K562 (cell line): ENCODE measurements around the gene LILRB3. TPM values are rescaled to one million over a fixed set of nuclear protein-coding genes. Genes with fewer than 3 reads are reported as not detected.

ENCODE experiments used
- DDX20 ChIP-seq: fragments of 450-650 bp; IDR thresholded peaks from 2 replicates; pipeline ENCODE4 v1.6.1; 2016; ENCODE audit warnings: missing genetic modification characterization, low read depth, mild to moderate bottlenecking, missing compliant biosample characterization, moderate library complexity
- ESRRB ChIP-seq: fragments of 250-450 bp; sonication (Bioruptor Pico); IDR thresholded peaks from 2 replicates; pipeline ENCODE4 v1.5.0; 2020; ENCODE audit warnings: mild to moderate bottlenecking, moderate library complexity, borderline replicate concordance
- FOXM1 ChIP-seq, 2 experiments: fragments of 450-650 bp in 1 of 2; sonication (generic) in 1 of 2; formaldehyde crosslinking in 1 of 2; IDR thresholded peaks; 2 replicates each; pipeline versions ENCODE4 v1.6.1 to v1.9.0; 2017 to 2022; ENCODE audit warnings: low read depth in 2 of 2, mild to moderate bottlenecking in 2 of 2, missing genetic modification reagents in 1 of 2, moderate library complexity in 1 of 2
- MTF1 ChIP-seq: fragments of 250-450 bp; sonication (Bioruptor Pico); IDR thresholded peaks from 2 replicates; pipeline ENCODE4 v1.9.0; 2021; ENCODE audit warnings: moderate library complexity, mild to moderate bottlenecking, inconsistent platforms, borderline replicate concordance
- POLR3A ChIP-seq: IDR thresholded peaks from 2 replicates; pipeline ENCODE4 v1.6.1; 2011; ENCODE audit warnings: borderline replicate concordance, mild to moderate bottlenecking, moderate library complexity; ENCODE audit not compliant: insufficient read length, insufficient read depth; ENCODE audit errors: extremely low read depth
- RBM15 ChIP-seq: fragments of 200-400 bp; formaldehyde crosslinking; IDR thresholded peaks from 2 replicates; pipeline ENCODE4 v1.6.1; 2018; ENCODE audit warnings: mild to moderate bottlenecking, low read length, moderate library complexity; ENCODE audit not compliant: insufficient read depth
- SRSF9 ChIP-seq: fragments of 200-400 bp; formaldehyde crosslinking; IDR thresholded peaks from 2 replicates; pipeline ENCODE4 v1.6.1; 2017; ENCODE audit warnings: low read depth, low read length, borderline replicate concordance
- ZNF232 ChIP-seq: sonication (generic); formaldehyde crosslinking; IDR thresholded peaks from 2 replicates; pipeline ENCODE4 v1.8.0; 2022; ENCODE audit warnings: mild to moderate bottlenecking, missing genetic modification reagents
- ZNF263 ChIP-seq: sonication (generic); formaldehyde crosslinking; IDR thresholded peaks from 2 replicates; pipeline ENCODE4 v1.8.0; 2022; ENCODE audit warnings: mild to moderate bottlenecking, missing genetic modification reagents, borderline replicate concordance
- ZNF324 ChIP-seq: fragments of 250-450 bp; sonication (Bioruptor Pico); IDR thresholded peaks from 2 replicates; pipeline ENCODE4 v1.4.0; 2020; ENCODE audit warnings: mild to moderate bottlenecking
- ZNF384 ChIP-seq: IDR thresholded peaks from 2 replicates; pipeline ENCODE4 v1.6.1; 2012; ENCODE audit warnings: low read depth, low read length, improper control_type of control experiment
- polyA plus RNA-seq, 8 experiments: library from polyadenylated mRNA; depleted of rRNA in 4 of 8; stranded (reverse) in 5 of 8; unstranded in 3 of 8; fragments of >200 nt; fragmentation: Nextera tagmentation in 2 of 8; fragmentation: Illumina TruSeq in 1 of 8; extraction: Ambion mirVana in 2 of 8; extraction: Trizol in 1 of 8; gene quantifications; 2 replicates each; pipeline versions ENCODE4 v1.2.1 to v1.2.3, GENCODE V29; 2011 to 2014; ENCODE audit warnings: inconsistent platforms in 1 of 8, missing spikeins in 1 of 8
- total RNA-seq, 7 experiments: library from RNA; depleted of rRNA in 6 of 7; stranded (reverse); fragments of >200 nt in 6 of 7; fragmentation: Illumina TruSeq in 2 of 7; extraction: Trizol in 2 of 7; gene quantifications; 2 replicates each; pipeline versions ENCODE4 v1.2.1 to v1.2.3, GENCODE V29; 2011 to 2021; ENCODE audit warnings: low replicate concordance in 1 of 7
- TF ChIP-seq, protein P1 (sequence below): fragments of 450-650 bp; formaldehyde crosslinking; IDR thresholded peaks from 2 replicates; pipeline ENCODE4 v1.4.0; 2020; ENCODE audit warnings: mild to moderate bottlenecking, moderate library complexity
- TF ChIP-seq, protein P2 (sequence below), 2 experiments: fragments of 450-650 bp in 1 of 2; sonication (generic) in 1 of 2; formaldehyde crosslinking in 1 of 2; IDR thresholded peaks in 1 of 2; conservative IDR thresholded peaks in 1 of 2; 2 replicates each; pipeline versions ENCODE4 v1.6.1 to v1.8.1; 2016 to 2023; ENCODE audit warnings: mild to moderate bottlenecking in 2 of 2, moderate library complexity in 2 of 2, inconsistent platforms in 1 of 2, missing genetic modification reagents in 1 of 2
- TF ChIP-seq, protein P3 (sequence below): IDR thresholded peaks from 2 replicates; pipeline ENCODE4 v1.6.1; 2012; ENCODE audit warnings: low read depth, low read length, improper control_type of control experiment, borderline replicate concordance
- TF ChIP-seq, protein P4 (sequence below): fragments of 450-650 bp; IDR thresholded peaks from 2 replicates; pipeline ENCODE4 v1.6.1; 2018; ENCODE audit not compliant: partially characterized antibody
- TF ChIP-seq, protein P5 (sequence below): sonication (generic); formaldehyde crosslinking; IDR thresholded peaks from 2 replicates; pipeline ENCODE4 v1.8.1; 2022; ENCODE audit warnings: missing genetic modification reagents

The LILRB3 gene
- total and polyA plus RNA-seq, 9 of the 15 experiments (the other 6 are each of a cell fraction or from before 2014, with no cell fraction given), result 0.01 to 0.09 TPM; not detected in 7

DNA sequence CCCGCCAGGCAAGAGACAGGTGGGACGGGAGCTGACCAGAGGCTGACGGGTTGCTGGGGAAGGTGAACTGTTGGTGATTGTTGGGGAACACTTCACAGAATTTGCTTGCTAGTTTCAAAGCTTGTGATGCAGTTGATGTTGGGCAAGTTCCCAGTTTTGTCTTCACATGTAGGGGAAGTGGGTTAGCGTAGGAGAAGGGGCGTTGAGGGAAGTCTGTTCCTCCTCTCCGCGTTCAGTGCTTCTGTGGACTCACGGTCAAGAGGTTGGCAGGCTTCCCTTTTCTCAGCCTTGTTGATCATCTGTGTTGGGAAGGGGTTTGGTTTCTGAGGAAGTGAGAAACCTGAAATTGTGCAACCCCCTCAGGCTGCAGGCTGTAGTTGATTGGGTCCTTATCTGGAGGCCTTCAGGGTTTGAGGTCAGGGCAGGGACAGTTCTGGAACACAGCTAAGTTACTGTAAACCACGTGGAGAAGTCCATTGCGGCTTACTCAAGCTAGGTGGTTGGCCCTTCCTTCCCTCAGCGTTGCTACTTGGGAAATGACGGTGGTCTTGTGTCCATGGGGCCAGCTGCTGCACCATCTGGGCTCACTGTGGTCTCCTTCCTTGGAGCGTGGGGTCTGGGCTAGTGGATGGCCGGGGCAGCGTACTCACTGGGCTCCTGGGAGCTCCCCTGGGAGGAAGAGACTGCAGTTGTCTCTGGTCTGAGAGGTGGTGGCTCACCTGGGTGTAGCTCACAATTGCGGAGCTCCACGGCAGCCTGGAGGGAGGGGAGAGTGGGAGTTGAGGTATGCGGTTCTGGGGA is 14.6 kb downstream of the LILRB3 start (continued):
- no peak for TF ChIP-seq RBM15
- TF ChIP-seq ZNF263 (CRISPR knock-in tag), result no peak; the same call in 1 of the 2 replicates
- TF ChIP-seq, protein P1, sequence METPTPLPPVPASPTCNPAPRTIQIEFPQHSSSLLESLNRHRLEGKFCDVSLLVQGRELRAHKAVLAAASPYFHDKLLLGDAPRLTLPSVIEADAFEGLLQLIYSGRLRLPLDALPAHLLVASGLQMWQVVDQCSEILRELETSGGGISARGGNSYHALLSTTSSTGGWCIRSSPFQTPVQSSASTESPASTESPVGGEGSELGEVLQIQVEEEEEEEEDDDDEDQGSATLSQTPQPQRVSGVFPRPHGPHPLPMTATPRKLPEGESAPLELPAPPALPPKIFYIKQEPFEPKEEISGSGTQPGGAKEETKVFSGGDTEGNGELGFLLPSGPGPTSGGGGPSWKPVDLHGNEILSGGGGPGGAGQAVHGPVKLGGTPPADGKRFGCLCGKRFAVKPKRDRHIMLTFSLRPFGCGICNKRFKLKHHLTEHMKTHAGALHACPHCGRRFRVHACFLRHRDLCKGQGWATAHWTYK (CRISPR knock-in tag), result peak; percentile 69; the same call in 1 of the 2 replicates
- no peak for TF ChIP-seq SRSF9
- TF ChIP-seq ZNF324 (CRISPR knock-in tag), result no peak; the same call in 1 of the 2 replicates
- TF ChIP-seq, protein P2, sequence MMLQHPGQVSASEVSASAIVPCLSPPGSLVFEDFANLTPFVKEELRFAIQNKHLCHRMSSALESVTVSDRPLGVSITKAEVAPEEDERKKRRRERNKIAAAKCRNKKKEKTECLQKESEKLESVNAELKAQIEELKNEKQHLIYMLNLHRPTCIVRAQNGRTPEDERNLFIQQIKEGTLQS (IDR thresholded peaks at IDR 0.05), result peak; percentile 81
- TF ChIP-seq, protein P2 (CRISPR knock-in tag; conservative IDR thresholded peaks at IDR 0.05), result peak; percentile 74
- no peak for TF ChIP-seq MTF1 (CRISPR knock-in tag)
- no peak for TF ChIP-seq DDX20
- no peak for TF ChIP-seq ZNF232 (CRISPR knock-in tag)
- TF ChIP-seq ZNF384, result no peak
- no peak for TF ChIP-seq POLR3A
- TF ChIP-seq, protein P3, sequence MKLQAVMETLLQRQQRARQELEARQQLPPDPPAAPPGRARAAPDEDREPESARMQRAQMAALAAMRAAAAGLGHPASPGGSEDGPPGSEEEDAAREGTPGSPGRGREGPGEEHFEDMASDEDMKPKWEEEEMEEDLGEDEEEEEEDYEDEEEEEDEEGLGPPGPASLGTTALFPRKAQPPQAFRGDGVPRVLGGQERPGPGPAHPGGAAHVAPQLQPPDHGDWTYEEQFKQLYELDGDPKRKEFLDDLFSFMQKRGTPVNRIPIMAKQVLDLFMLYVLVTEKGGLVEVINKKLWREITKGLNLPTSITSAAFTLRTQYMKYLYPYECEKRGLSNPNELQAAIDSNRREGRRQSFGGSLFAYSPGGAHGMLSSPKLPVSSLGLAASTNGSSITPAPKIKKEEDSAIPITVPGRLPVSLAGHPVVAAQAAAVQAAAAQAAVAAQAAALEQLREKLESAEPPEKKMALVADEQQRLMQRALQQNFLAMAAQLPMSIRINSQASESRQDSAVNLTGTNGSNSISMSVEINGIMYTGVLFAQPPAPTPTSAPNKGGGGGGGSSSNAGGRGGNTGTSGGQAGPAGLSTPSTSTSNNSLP, result no peak
- peak; percentile 66; the same call in 1 of the 2 replicates for TF ChIP-seq FOXM1 (IDR thresholded peaks at IDR 0.05; ENCODE audit: low read depth)
- no peak for TF ChIP-seq FOXM1 (CRISPR knock-in tag; IDR thresholded peaks at IDR 0.05; ENCODE audit: low read depth)
- TF ChIP-seq, protein P4, sequence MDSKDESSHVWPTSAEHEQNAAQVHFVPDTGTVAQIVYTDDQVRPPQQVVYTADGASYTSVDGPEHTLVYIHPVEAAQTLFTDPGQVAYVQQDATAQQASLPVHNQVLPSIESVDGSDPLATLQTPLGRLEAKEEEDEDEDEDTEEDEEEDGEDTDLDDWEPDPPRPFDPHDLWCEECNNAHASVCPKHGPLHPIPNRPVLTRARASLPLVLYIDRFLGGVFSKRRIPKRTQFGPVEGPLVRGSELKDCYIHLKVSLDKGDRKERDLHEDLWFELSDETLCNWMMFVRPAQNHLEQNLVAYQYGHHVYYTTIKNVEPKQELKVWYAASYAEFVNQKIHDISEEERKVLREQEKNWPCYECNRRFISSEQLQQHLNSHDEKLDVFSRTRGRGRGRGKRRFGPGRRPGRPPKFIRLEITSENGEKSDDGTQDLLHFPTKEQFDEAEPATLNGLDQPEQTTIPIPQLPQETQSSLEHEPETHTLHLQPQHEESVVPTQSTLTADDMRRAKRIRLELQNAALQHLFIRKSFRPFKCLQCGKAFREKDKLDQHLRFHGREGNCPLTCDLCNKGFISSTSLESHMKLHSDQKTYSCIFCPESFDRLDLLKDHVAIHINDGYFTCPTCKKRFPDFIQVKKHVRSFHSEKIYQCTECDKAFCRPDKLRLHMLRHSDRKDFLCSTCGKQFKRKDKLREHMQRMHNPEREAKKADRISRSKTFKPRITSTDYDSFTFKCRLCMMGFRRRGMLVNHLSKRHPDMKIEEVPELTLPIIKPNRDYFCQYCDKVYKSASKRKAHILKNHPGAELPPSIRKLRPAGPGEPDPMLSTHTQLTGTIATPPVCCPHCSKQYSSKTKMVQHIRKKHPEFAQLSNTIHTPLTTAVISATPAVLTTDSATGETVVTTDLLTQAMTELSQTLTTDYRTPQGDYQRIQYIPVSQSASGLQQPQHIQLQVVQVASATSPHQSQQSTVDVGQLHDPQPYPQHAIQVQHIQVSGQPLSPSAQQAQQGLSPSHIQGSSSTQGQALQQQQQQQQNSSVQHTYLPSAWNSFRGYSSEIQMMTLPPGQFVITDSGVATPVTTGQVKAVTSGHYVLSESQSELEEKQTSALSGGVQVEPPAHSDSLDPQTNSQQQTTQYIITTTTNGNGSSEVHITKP, result peak; percentile 81
- peak; percentile 81; the same call in 1 of the 2 replicates for TF ChIP-seq ESRRB (CRISPR knock-in tag)
- TF ChIP-seq, protein P5, sequence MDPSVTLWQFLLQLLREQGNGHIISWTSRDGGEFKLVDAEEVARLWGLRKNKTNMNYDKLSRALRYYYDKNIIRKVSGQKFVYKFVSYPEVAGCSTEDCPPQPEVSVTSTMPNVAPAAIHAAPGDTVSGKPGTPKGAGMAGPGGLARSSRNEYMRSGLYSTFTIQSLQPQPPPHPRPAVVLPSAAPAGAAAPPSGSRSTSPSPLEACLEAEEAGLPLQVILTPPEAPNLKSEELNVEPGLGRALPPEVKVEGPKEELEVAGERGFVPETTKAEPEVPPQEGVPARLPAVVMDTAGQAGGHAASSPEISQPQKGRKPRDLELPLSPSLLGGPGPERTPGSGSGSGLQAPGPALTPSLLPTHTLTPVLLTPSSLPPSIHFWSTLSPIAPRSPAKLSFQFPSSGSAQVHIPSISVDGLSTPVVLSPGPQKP (CRISPR knock-in tag), result no peak
